ENCODE results near the gene RBP3.

DNA sequence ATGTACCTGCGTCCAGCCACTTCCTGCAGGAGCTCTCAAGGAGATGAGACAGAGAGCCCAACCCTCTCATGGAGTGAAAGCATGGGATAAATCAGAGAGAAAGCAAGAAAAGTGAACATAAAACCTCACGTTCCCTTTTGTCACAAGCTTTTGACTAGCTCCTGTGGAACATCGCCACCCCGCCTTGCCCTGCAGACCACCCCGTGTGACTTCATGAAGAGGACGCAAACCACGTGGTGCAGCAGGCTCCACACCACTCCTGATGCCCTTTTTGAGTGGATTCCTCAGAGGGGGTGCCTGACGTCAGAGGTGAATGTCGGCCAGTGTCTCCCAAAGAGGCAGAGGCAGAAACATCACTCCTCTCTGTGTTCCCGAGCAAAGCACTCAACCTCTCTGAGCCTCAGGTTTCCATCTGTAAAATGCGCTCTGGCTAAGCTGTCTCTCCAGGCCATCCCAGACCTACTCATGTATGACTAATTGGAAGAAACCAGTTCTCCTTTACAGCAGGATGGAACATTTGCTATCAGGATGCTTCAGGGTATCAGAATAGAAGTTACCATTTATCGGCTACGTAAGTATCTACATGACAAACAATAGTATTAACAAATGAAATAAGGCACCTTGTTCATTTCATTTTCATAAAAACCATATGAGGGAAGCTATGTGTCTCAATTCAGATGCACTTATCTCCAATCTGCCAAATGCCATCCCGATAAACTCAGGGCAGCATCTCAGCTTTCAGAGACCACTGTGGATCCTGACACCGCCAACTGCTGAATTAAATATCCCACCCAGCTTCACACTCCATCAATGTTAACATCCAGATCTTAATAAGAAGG lies 30.7 kb downstream of the RBP3 start:
- TF ChIP-seq, protein P1, sequence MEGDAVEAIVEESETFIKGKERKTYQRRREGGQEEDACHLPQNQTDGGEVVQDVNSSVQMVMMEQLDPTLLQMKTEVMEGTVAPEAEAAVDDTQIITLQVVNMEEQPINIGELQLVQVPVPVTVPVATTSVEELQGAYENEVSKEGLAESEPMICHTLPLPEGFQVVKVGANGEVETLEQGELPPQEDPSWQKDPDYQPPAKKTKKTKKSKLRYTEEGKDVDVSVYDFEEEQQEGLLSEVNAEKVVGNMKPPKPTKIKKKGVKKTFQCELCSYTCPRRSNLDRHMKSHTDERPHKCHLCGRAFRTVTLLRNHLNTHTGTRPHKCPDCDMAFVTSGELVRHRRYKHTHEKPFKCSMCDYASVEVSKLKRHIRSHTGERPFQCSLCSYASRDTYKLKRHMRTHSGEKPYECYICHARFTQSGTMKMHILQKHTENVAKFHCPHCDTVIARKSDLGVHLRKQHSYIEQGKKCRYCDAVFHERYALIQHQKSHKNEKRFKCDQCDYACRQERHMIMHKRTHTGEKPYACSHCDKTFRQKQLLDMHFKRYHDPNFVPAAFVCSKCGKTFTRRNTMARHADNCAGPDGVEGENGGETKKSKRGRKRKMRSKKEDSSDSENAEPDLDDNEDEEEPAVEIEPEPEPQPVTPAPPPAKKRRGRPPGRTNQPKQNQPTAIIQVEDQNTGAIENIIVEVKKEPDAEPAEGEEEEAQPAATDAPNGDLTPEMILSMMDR (conservative IDR thresholded peaks at IDR 0.05 in 1 of 2, IDR thresholded peaks at IDR 0.05 in 1 of 2; ENCODE audit: low read depth in 1 of 2, low read length in 2 of 2) = no peak
- no peak for TF ChIP-seq EZH2 (IDR thresholded peaks at IDR 0.05; ENCODE audit: low read length, missing control alignments)

Measured in fibroblast of lung (primary cell).